Thyroid gland (tissue), 4 donors: ENCODE results near the gene GDAP1L1. TPM values are rescaled to one million over a fixed set of nuclear protein-coding genes. Genes with fewer than 3 reads are reported as not detected.

Experiments
- DNase-seq, 2 donors: peaks; one replicate each; pipeline ENCODE4 v3.0.0-alpha.2; 2019
- H3K27ac ChIP-seq, 3 donors: fragments of 200-600 bp; sonication (generic); 1 replicate in 2 of 3; 2 replicates in 1 of 3; pipeline ENCODE4 v1.5.1; 2016 to 2019; ENCODE audit warnings: mild to moderate bottlenecking in 1 of 3, moderate library complexity in 1 of 3
- H3K27me3 ChIP-seq: fragments of 200-600 bp; sonication (generic); one replicate; pipeline ENCODE4 v1.5.1; 2019
- H3K36me3 ChIP-seq, 2 donors: fragments of 200-600 bp; sonication (generic); one replicate each; pipeline ENCODE4 v1.5.1; 2016 to 2019
- H3K4me1 ChIP-seq, 2 donors: fragments of 200-600 bp; sonication (generic); one replicate each; pipeline ENCODE4 v1.5.1; 2017 to 2019
- H3K4me3 ChIP-seq, 3 donors: fragments of 200-600 bp; sonication (generic); replicated peaks in 1 of 3; 1 replicate in 2 of 3; 2 replicates in 1 of 3; pipeline ENCODE4 v1.5.1; 2016; ENCODE audit warnings: mild to moderate bottlenecking in 1 of 3
- H3K9me3 ChIP-seq: fragments of 200-600 bp; sonication (generic); one replicate; pipeline ENCODE4 v1.5.1; 2017
- POLR2A ChIP-seq, 2 donors: fragments of 450-650 bp; IDR thresholded peaks; one replicate each; pipeline ENCODE4 v1.6.1; 2017; ENCODE audit warnings: antibody characterized with exemption in 2 of 2, mild to moderate bottlenecking in 2 of 2, moderate library complexity in 1 of 2
- WGBS, 2 donors: methylation state at CpG; one replicate each; pipeline ENCODE4 v1.1.5; 2017; 5-methylcytosine and 5-hydroxymethylcytosine counted together
- intact Hi-C: fragments of 100-400 bp; cut with DNase I; formaldehyde crosslinking; loops from one replicate; pipeline ENCODE4 v1.15.1; 2023
- total RNA-seq, 4 donors: library from RNA; depleted of rRNA; stranded (reverse); fragments of >200 nt; gene quantifications; one replicate each; pipeline ENCODE4 v1.2.3, GENCODE V29; 2016
- TF ChIP-seq, protein P1 (sequence below), 6 experiments: fragments of 200-600 bp in 3 of 6; fragments of 450-650 bp in 3 of 6; sonication (generic) in 3 of 6; IDR thresholded peaks; one replicate each; pipeline ENCODE4 v1.5.1; 2016 to 2019; ENCODE audit warnings: antibody characterized with exemption in 6 of 6, mild to moderate bottlenecking in 2 of 6, inconsistent platforms in 1 of 6, moderate library complexity in 1 of 6

The GDAP1L1 gene
- total RNA-seq, 4 donors from 2014 or later = 0.29 TPM; not detected in 3

DNA sequence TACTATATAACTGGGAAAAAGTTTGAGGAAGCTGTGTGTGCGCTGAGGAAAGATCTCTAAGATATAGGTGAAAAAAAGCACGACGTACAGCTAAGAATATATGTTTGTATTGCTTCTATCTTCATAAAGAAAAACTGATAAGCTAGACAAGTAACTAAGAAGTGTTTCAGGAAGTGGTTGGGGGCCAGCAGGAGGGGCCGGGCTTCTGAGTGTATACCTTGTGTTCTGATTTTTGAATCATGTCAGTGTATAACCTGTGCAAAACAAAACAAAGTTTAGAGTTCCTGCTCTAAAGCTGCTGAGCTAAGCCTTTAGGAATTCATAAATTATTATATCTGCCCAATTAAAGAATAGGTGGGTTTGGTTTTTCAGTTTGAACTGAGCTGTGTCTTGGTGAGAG lies 28.7 kb upstream of the GDAP1L1 start:
- WGBS, 2 donors = 74 to 79% methylated on average over 4 of the region's 4 CpGs
- H3K4me1 ChIP-seq = no peaks in the 10 kb centered on the region
- intact Hi-C loops = loop anchor here (10.0 kb wide), 2 partner anchors 166 to 256 kb away; partner anchors contain the start of gene TTPAL

DNA sequence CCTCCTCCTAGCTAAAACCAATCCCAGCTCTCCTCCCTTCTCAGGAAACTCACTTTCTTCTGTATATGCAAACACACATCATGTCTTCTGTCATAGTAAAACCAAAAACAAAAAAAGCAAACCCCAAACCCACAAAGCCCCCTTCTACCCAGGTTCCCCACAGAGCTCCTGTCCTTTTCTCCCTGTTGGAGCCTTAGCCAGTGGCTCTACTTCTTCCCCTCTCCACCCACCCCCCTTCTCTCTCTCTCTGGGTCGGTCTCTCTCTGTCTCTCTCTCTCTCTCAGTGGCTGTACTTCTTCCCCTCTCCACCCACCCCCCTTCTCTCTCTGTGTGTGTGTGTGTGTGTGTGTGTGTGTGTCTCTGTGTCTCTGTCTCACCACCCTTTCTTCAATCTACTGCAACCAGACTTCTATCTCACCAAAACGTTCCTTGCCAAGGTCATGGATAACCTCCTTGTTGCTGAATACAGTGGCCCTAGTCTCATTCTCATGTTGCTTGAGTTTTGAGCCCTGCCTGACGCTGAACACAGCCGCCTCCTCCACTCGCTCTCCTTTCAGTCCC lies 27.9 kb upstream of the GDAP1L1 start:
- DNase-seq = no peak
- Histone ChIP-seq H3K36me3 (no peaks in the 10 kb centered on the region), H3K27me3 (no peaks in the 10 kb centered on the region), H3K4me3 (no peak overlapping the region), H3K27ac (no peak overlapping the region), H3K4me1 (no peaks in the 10 kb centered on the region), H3K9me3 (no peaks in the 10 kb centered on the region)
- 57 to 59% methylated on average over 5 of the region's 5 CpGs for WGBS, 2 donors
- intact Hi-C loops = loop anchor here (10.0 kb wide), 2 partner anchors 166 to 256 kb away; partner anchors contain the start of gene TTPAL
- TF ChIP-seq, protein P1, sequence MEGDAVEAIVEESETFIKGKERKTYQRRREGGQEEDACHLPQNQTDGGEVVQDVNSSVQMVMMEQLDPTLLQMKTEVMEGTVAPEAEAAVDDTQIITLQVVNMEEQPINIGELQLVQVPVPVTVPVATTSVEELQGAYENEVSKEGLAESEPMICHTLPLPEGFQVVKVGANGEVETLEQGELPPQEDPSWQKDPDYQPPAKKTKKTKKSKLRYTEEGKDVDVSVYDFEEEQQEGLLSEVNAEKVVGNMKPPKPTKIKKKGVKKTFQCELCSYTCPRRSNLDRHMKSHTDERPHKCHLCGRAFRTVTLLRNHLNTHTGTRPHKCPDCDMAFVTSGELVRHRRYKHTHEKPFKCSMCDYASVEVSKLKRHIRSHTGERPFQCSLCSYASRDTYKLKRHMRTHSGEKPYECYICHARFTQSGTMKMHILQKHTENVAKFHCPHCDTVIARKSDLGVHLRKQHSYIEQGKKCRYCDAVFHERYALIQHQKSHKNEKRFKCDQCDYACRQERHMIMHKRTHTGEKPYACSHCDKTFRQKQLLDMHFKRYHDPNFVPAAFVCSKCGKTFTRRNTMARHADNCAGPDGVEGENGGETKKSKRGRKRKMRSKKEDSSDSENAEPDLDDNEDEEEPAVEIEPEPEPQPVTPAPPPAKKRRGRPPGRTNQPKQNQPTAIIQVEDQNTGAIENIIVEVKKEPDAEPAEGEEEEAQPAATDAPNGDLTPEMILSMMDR (IDR thresholded peaks at IDR 0.05) = no peak
- TF ChIP-seq POLR2A (IDR thresholded peaks at IDR 0.05) = no peak

More for the DNA sequence above, 28.7 kb upstream of the GDAP1L1 start:
- no peaks in the 10 kb centered on the region for H3K36me3 ChIP-seq
- H3K4me3 ChIP-seq = no peak overlapping the region
- H3K27ac ChIP-seq = no peak overlapping the region
- no peak for DNase-seq
- H3K9me3 ChIP-seq = no peaks in the 10 kb centered on the region
- no peaks in the 10 kb centered on the region for H3K27me3 ChIP-seq
- TF ChIP-seq, protein P1 (IDR thresholded peaks at IDR 0.05) = no peak
- TF ChIP-seq POLR2A (IDR thresholded peaks at IDR 0.05) = no peak

DNA sequence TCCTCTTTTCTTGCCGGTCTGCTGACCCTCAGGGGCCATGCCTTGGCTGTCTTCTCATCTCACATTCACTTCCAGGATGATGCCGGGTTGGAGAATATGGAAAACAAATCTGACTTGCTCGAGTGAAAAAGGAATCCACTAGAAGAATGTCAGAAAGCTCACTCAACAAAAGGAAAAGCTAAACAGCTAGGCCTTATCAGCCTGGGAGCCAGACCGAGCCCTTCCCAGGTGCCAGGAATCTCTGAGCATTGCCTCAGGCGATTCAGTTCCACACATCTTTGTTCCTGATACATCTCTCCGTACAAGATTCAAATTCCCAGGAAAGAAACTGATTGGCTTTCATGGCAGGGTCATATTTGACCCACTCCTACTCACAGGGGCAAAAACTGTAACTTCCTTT lies 27.3 kb upstream of the GDAP1L1 start:
- no peak overlapping the region for H3K4me3 ChIP-seq
- TF ChIP-seq POLR2A (IDR thresholded peaks at IDR 0.05) = no peak
- TF ChIP-seq, protein P1 (IDR thresholded peaks at IDR 0.05) = no peak
- DNase-seq = no peak
- H3K4me1 ChIP-seq = no peaks in the 10 kb centered on the region
- intact Hi-C loops = loop anchor here (10.0 kb wide), 2 partner anchors 165 to 255 kb away; partner anchors contain the start of gene TTPAL
- no peak overlapping the region for H3K27ac ChIP-seq
- WGBS, 2 donors = 61 to 65% methylated on average over 6 of the region's 6 CpGs
- H3K9me3 ChIP-seq = no peaks in the 10 kb centered on the region
- H3K36me3 ChIP-seq = no peaks in the 10 kb centered on the region
- no peaks in the 10 kb centered on the region for H3K27me3 ChIP-seq

- Histone ChIP-seq H3K9me3 (no peaks in the 10 kb centered on the region), H3K27me3 (no peaks in the 10 kb centered on the region), H3K27ac (no peak overlapping the region), H3K4me3 (no peak overlapping the region), H3K36me3 (no peaks in the 10 kb centered on the region), H3K4me1 (no peaks in the 10 kb centered on the region)
- no peak for DNase-seq
- intact Hi-C loops = no loop called here
- TF ChIP-seq, protein P1 (IDR thresholded peaks at IDR 0.05) = no peak
- TF ChIP-seq POLR2A (IDR thresholded peaks at IDR 0.05) = no peak
- WGBS, 2 donors = 89 to 90% methylated on average over 3 of the region's 3 CpGs
These were observed 25.6 kb upstream of the GDAP1L1 start for GRCh38 chr20:44221368-44221954.

- intact Hi-C loops = no loop called here
- TF ChIP-seq POLR2A (IDR thresholded peaks at IDR 0.05) = no peak
- TF ChIP-seq, protein P1 (IDR thresholded peaks at IDR 0.05) = no peak
- Histone ChIP-seq H3K9me3 (no peaks in the 10 kb centered on the region), H3K27ac (no peak overlapping the region), H3K27me3 (no peaks in the 10 kb centered on the region), H3K4me1 (no peaks in the 10 kb centered on the region), H3K4me3 (no peak overlapping the region), H3K36me3 (no peaks in the 10 kb centered on the region)
- no peak for DNase-seq
- WGBS, 2 donors = 96 to 97% methylated on average over 5 of the region's 5 CpGs
These were observed 25.1 kb upstream of the GDAP1L1 start for GRCh38 chr20:44222027-44222426.
